HepG2 (cell line): ENCODE measurements around the gene GNG2. TPM values are rescaled to one million over a fixed set of nuclear protein-coding genes. Genes with fewer than 3 reads are reported as not detected.

Experiments used
- ATAC-seq: fragments of 200-7000 bp; cut with Tn5 transposase; 3 replicates; pipeline ENCODE4 v1.9.1; 2020; ENCODE audit warnings: mild to moderate bottlenecking, moderate library complexity
- BruUV-seq: library from RNA; stranded (reverse); fragments of 400-500 nt; replicated peaks from 2 replicates; lab custom pipeline; 2021; lab: Mats Ljungman, UMichigan
- CTCF ChIA-PET: fragments of 300-600 bp; formaldehyde crosslinking; extraction: SDS; loops from one replicate; lab custom pipeline; 2021; ENCODE audit warnings: low total read pairs, inconsistent platforms, low intra/inter-chr PET ratio; lab: Yijun Ruan, JAX
- POLR2A ChIA-PET: fragments of 350-600 bp; sonication (Branson Sonifier 250); formaldehyde crosslinking; loops from one replicate; lab custom pipeline; 2020; ENCODE audit warnings: antibody characterized with exemption, inconsistent platforms; lab: Yijun Ruan, JAX
- DNase-seq: peaks from one replicate; pipeline ENCODE4 v3.0.0-alpha.2; 2015; ENCODE audit warnings: low spot score
- FAIRE-seq: peaks from 3 replicates; lab custom pipeline; 2011; peaks lifted over from hg19 to GRCh38; lab: Jason Lieb, UNC
- H2AFZ ChIP-seq: one replicate; pipeline ENCODE4 v1.6.1; 2011; ENCODE audit warnings: low read length, inconsistent platforms
- H3K27ac ChIP-seq: fragments of 300-600 bp; 3 replicates; pipeline ENCODE4 v1.8.0; 2011; ENCODE audit warnings: mixed run types, mild to moderate bottlenecking, mixed read lengths, low read length, inconsistent platforms; ENCODE audit not compliant: insufficient read depth; ENCODE audit errors: extremely low read length
- H3K27me3 ChIP-seq, 2 experiments: fragments of 200-600 bp in 1 of 2; 2 replicates in 1 of 2; 3 replicates in 1 of 2; pipeline versions ENCODE4 v1.6.0 to v1.8.0; 2011; ENCODE audit warnings: low read length in 2 of 2, mild to moderate bottlenecking in 2 of 2, moderate library complexity in 2 of 2, inconsistent platforms in 1 of 2; ENCODE audit not compliant: insufficient read depth in 2 of 2, control insufficient read depth in 1 of 2
- H3K36me3 ChIP-seq, 2 experiments: fragments of 200-600 bp in 1 of 2; replicated peaks in 1 of 2; 2 replicates in 1 of 2; 3 replicates in 1 of 2; pipeline versions ENCODE4 v1.5.1 to v1.8.0; 2011; ENCODE audit warnings: low read length in 2 of 2, inconsistent platforms in 1 of 2; ENCODE audit not compliant: insufficient read depth in 2 of 2, control insufficient read depth in 1 of 2
- H3K4me1 ChIP-seq: 2 replicates; pipeline ENCODE4 v1.5.1; 2012; ENCODE audit warnings: low read length, inconsistent platforms; ENCODE audit not compliant: insufficient read depth
- H3K4me2 ChIP-seq: 2 replicates; pipeline ENCODE4 v1.6.0; 2011; ENCODE audit warnings: low read depth, low read length, inconsistent platforms
- H3K4me3 ChIP-seq, 3 experiments: fragments of 200-600 bp in 1 of 3; sonication (generic), shearing (Covaris generic) in 1 of 3; replicated peaks in 1 of 3; 2 replicates each; pipeline ENCODE4 v1.5.1; 2011 to 2016; ENCODE audit warnings: low read length in 3 of 3, inconsistent platforms in 2 of 3, low read depth in 2 of 3, mild to moderate bottlenecking in 2 of 3, control low read depth in 1 of 3, mixed read lengths in 1 of 3; ENCODE audit not compliant: insufficient read depth in 1 of 3
- H3K79me2 ChIP-seq: one replicate; pipeline ENCODE4 v1.6.1; 2011; ENCODE audit warnings: low read length, inconsistent platforms; ENCODE audit not compliant: insufficient read depth
- H3K9ac ChIP-seq: 2 replicates; pipeline ENCODE4 v1.6.0; 2011; ENCODE audit warnings: mild to moderate bottlenecking, low read depth, low read length, inconsistent platforms; ENCODE audit not compliant: insufficient read depth
- H3K9me3 ChIP-seq: 2 replicates; pipeline ENCODE4 v1.5.1; 2012; ENCODE audit warnings: mild to moderate bottlenecking, low read length
- H4K20me1 ChIP-seq: 2 replicates; pipeline ENCODE4 v1.6.0; 2011; ENCODE audit warnings: inconsistent platforms, mild to moderate bottlenecking, low read length, moderate library complexity; ENCODE audit not compliant: insufficient read depth
- ARNT2 ChIP-seq: sonication (generic); formaldehyde crosslinking; IDR thresholded peaks from 2 replicates; pipeline ENCODE4 v1.8.0; 2022; ENCODE audit warnings: mild to moderate bottlenecking, low read depth, missing genetic modification reagents, moderate library complexity
- DNMT3B ChIP-seq: conservative IDR thresholded peaks from 2 replicates; pipeline ENCODE4 v1.6.1; 2016; ENCODE audit warnings: missing biosample characterization, control low read depth
- FOSL1 ChIP-seq: sonication (generic); formaldehyde crosslinking; IDR thresholded peaks from 2 replicates; pipeline ENCODE4 v1.9.0; 2021; ENCODE audit warnings: missing genetic modification reagents, borderline replicate concordance
- GPN1 ChIP-seq: sonication (generic); formaldehyde crosslinking; IDR thresholded peaks from 2 replicates; pipeline ENCODE4 v1.5.1; 2020; ENCODE audit warnings: missing genetic modification reagents, borderline replicate concordance
- IRF2 ChIP-seq: IDR thresholded peaks from 2 replicates; pipeline ENCODE4 v1.6.1; 2018; ENCODE audit warnings: missing genetic modification reagents, missing compliant biosample characterization
- KDM2A ChIP-seq: sonication (generic); formaldehyde crosslinking; IDR thresholded peaks from 2 replicates; pipeline ENCODE4 v1.4.0; 2020; ENCODE audit warnings: low read depth, missing genetic modification reagents, borderline replicate concordance
- MAZ ChIP-seq, 2 experiments: sonication (generic) in 1 of 2; formaldehyde crosslinking in 1 of 2; IDR thresholded peaks; 2 replicates each; pipeline versions ENCODE4 v1.5.0 to v1.6.1; 2012 to 2020; ENCODE audit warnings: low read depth in 2 of 2, mild to moderate bottlenecking in 2 of 2, borderline replicate concordance in 1 of 2, improper control_type of control experiment in 1 of 2, low read length in 1 of 2, missing genetic modification reagents in 1 of 2, moderate library complexity in 1 of 2
- MTF2 ChIP-seq: sonication (generic); formaldehyde crosslinking; IDR thresholded peaks from 2 replicates; pipeline ENCODE4 v1.5.0; 2020; ENCODE audit warnings: missing genetic modification reagents, borderline replicate concordance
- NR2C2 ChIP-seq: sonication (generic); formaldehyde crosslinking; IDR thresholded peaks from 2 replicates; pipeline ENCODE4 v1.4.0; 2020; ENCODE audit warnings: missing genetic modification reagents, mild to moderate bottlenecking, moderate library complexity, borderline replicate concordance
- SAP130 ChIP-seq: IDR thresholded peaks from 2 replicates; pipeline ENCODE4 v1.6.1; 2016; ENCODE audit warnings: low read depth
- SMARCE1 ChIP-seq: fragments of 450-650 bp; IDR thresholded peaks from 2 replicates; pipeline ENCODE4 v1.6.1; 2017; ENCODE audit warnings: borderline replicate concordance
- THYN1 ChIP-seq: sonication (generic); formaldehyde crosslinking; IDR thresholded peaks from 2 replicates; pipeline ENCODE4 v1.8.1; 2023; ENCODE audit warnings: low read depth, mild to moderate bottlenecking, moderate library complexity, missing genetic modification reagents, borderline replicate concordance
- ZBTB38 ChIP-seq: sonication (generic); formaldehyde crosslinking; IDR thresholded peaks from 2 replicates; pipeline ENCODE4 v1.5.1; 2020; ENCODE audit warnings: mild to moderate bottlenecking, missing genetic modification reagents
- ZKSCAN8 ChIP-seq: IDR thresholded peaks from 2 replicates; pipeline ENCODE4 v1.6.1; 2016; ENCODE audit warnings: borderline replicate concordance, missing genetic modification reagents, missing compliant biosample characterization
- ZNF432 ChIP-seq: sonication (generic); formaldehyde crosslinking; IDR thresholded peaks from 2 replicates; pipeline ENCODE4 v1.5.0; 2020; ENCODE audit warnings: missing genetic modification reagents, mild to moderate bottlenecking, borderline replicate concordance
- ZNF547 ChIP-seq: sonication (generic); formaldehyde crosslinking; IDR thresholded peaks from 2 replicates; pipeline ENCODE4 v1.5.1; 2020; ENCODE audit warnings: mild to moderate bottlenecking, missing genetic modification reagents
- ZNF564 ChIP-seq: sonication (generic); formaldehyde crosslinking; IDR thresholded peaks from 2 replicates; pipeline ENCODE4 v1.8.1; 2023; ENCODE audit warnings: mild to moderate bottlenecking, missing genetic modification reagents
- ZZZ3 ChIP-seq: sonication (generic); formaldehyde crosslinking; IDR thresholded peaks from 2 replicates; pipeline ENCODE4 v1.4.0; 2020; ENCODE audit warnings: missing genetic modification reagents, mild to moderate bottlenecking, borderline replicate concordance
- WGBS: methylation state at CpG from one replicate; pipeline ENCODE4 v1.1.6; 2017; ENCODE audit warnings: low lambda C conversion rate; 5-methylcytosine and 5-hydroxymethylcytosine counted together
- in situ Hi-C: cut with HindIII; loops from 2 replicates; pipeline ENCODE4 v1.10.0; 2017; ENCODE audit warnings: low pct_unique_long_range_greater_than_20kb; ENCODE audit not compliant: extremely low pct_ligation_motif_present
- intact Hi-C: fragments of 100-400 bp; cut with micrococcal nuclease; formaldehyde crosslinking; loops from one replicate; pipeline ENCODE4 v1.10.0; 2022; ENCODE audit not compliant: unreplicated experiment
- polyA plus RNA-seq, 8 experiments: library from polyadenylated mRNA; depleted of rRNA in 3 of 8; stranded (reverse) in 7 of 8; unstranded in 1 of 8; fragments of >200 nt; fragmentation: Illumina TruSeq in 4 of 8; extraction: Trizol in 4 of 8; gene quantifications; 2 replicates each; pipeline versions ENCODE4 v1.2.1 to v1.2.3, GENCODE V29; 2011 to 2016; ENCODE audit warnings: low read depth in 4 of 8, missing spikeins in 1 of 8, mixed read lengths in 1 of 8; ENCODE audit not compliant: insufficient read depth in 1 of 8
- total RNA-seq, 5 experiments: library from RNA; depleted of rRNA; stranded (reverse); fragments of >200 nt; fragmentation: Illumina TruSeq; extraction: Trizol; gene quantifications; 2 replicates each; pipeline ENCODE4 v1.2.3, GENCODE V29; 2016; ENCODE audit warnings: low read depth in 1 of 5

Gene GNG2
- total and polyA plus RNA-seq, 2 of the 13 experiments (the other 11 are each of a cell fraction or from before 2014, with no cell fraction given) = not detected

- TF ChIP-seq NR2C2 (CRISPR knock-in tag) = no peak
- TF ChIP-seq ZKSCAN8 (CRISPR knock-in tag) = no peak
- no peak for TF ChIP-seq SMARCE1
- no peak for TF ChIP-seq ARNT2 (CRISPR knock-in tag)
- no peak for TF ChIP-seq MTF2
- TF ChIP-seq THYN1 (CRISPR knock-in tag) = no peak
- no peak for TF ChIP-seq GPN1 (CRISPR knock-in tag)
- no peak for TF ChIP-seq MAZ (IDR thresholded peaks at IDR 0.05; ENCODE audit: borderline replicate concordance, low read depth, low read length)
- no peak for TF ChIP-seq MAZ (CRISPR knock-in tag; IDR thresholded peaks at IDR 0.05; ENCODE audit: low read depth)
- no peak for TF ChIP-seq DNMT3B (CRISPR knock-in tag)
- TF ChIP-seq KDM2A (CRISPR knock-in tag) = no peak
Measured at GRCh38 chr14:51844081-51844881, 16.1 kb upstream of the GNG2 start (continued).

GRCh38 chr14:51845811-51846210 lies 14.6 kb upstream of the GNG2 start:
- no TSS peak for BruUV-seq
- CTCF ChIA-PET = no interaction called here
- FAIRE-seq (no peak), DNase-seq (no peak), ATAC-seq (no peak)
- in situ Hi-C loops (no loop called here), intact Hi-C loops (no loop called here)
- H3K4me1 ChIP-seq = no peaks in the 10 kb centered on the region
- H4K20me1 ChIP-seq = no peaks in the 10 kb centered on the region
- no peak overlapping the region for H3K27ac ChIP-seq
- H3K79me2 ChIP-seq = no peaks in the 10 kb centered on the region
- H3K36me3 ChIP-seq = no peaks in the 10 kb centered on the region
- no peak overlapping the region for H3K4me3 ChIP-seq
- POLR2A ChIA-PET = no interaction called here
- no peak overlapping the region for H3K4me2 ChIP-seq
- 0% methylated on average over 3 of the region's 3 CpGs for WGBS
- no peak overlapping the region for H2AFZ ChIP-seq
- H3K9me3 ChIP-seq = no peaks in the 10 kb centered on the region
- H3K27me3 ChIP-seq = no peaks in the 10 kb centered on the region; a peak in 1 of 5 replicates
- H3K9ac ChIP-seq = no peak overlapping the region
- TF ChIP-seq SAP130 (CRISPR knock-in tag) (no peak), ZNF432 (CRISPR knock-in tag) (no peak), ZNF564 (CRISPR knock-in tag) (no peak), ZZZ3 (CRISPR knock-in tag) (no peak), FOSL1 (CRISPR knock-in tag) (no peak), IRF2 (CRISPR knock-in tag) (no peak), ZNF547 (CRISPR knock-in tag) (no peak), ZBTB38 (CRISPR knock-in tag) (no peak)
